ENCODE data around the gene ITGA5.

Gene ITGA5

GRCh38 chr12:54432815-54433164 lies 13.7 kb upstream of the ITGA5 start:
- no peak overlapping the region for H3K27ac ChIP-seq (ENCODE audit: low read length)
- no peak overlapping the region for H2AFZ ChIP-seq (ENCODE audit: low read depth, low read length)
- H3K4me3 ChIP-seq (ENCODE audit: low read depth in 1 of 2, low read length in 2 of 2) = no peak overlapping the region
- ATAC-seq (ENCODE audit: insufficient read depth, low read depth) (no peak), DNase-seq (no peak)
- no peaks in the 10 kb centered on the region for H3K9me3 ChIP-seq (ENCODE audit: insufficient read depth, low read length, severe bottlenecking)
- no peaks in the 10 kb centered on the region for H3K36me3 ChIP-seq (ENCODE audit: insufficient read depth, low read length)
- TF ChIP-seq CTCF (IDR thresholded peaks at IDR 0.05; ENCODE audit: borderline replicate concordance, extremely low read depth, low read length, poor library complexity, severe bottlenecking) (no peak), EZH2 (IDR thresholded peaks at IDR 0.05; ENCODE audit: borderline replicate concordance, low read depth, low read length, severe bottlenecking) (no peak)
- H3K79me2 ChIP-seq (ENCODE audit: insufficient read depth, low read length) = no peaks in the 10 kb centered on the region
- no peak overlapping the region for H3K4me2 ChIP-seq (ENCODE audit: insufficient read depth, low read length)
- H3K9ac ChIP-seq (ENCODE audit: low read depth, low read length) = no peak overlapping the region
- no peaks in the 10 kb centered on the region for H3K4me1 ChIP-seq (ENCODE audit: insufficient read depth, low read length)
- H3K27me3 ChIP-seq (ENCODE audit: insufficient read depth, low read length, poor library complexity) = peaks cover 10% of the 10 kb centered on the region
- H4K20me1 ChIP-seq (ENCODE audit: insufficient read depth, low read length) = no peaks in the 10 kb centered on the region

GRCh38 chr12:54431911-54432814 lies 13.1 kb upstream of the ITGA5 start:
- Histone ChIP-seq H4K20me1 (ENCODE audit: insufficient read depth, low read length) (no peaks in the 10 kb centered on the region), H3K4me3 (ENCODE audit: low read depth in 1 of 2, low read length in 2 of 2) (no peak overlapping the region), H3K79me2 (ENCODE audit: insufficient read depth, low read length) (no peaks in the 10 kb centered on the region), H3K4me1 (ENCODE audit: insufficient read depth, low read length) (no peaks in the 10 kb centered on the region), H3K4me2 (ENCODE audit: insufficient read depth, low read length) (no peak overlapping the region), H3K27me3 (ENCODE audit: insufficient read depth, low read length, poor library complexity) (peaks cover 14% of the 10 kb centered on the region), H3K9me3 (ENCODE audit: insufficient read depth, low read length, severe bottlenecking) (no peaks in the 10 kb centered on the region), H3K9ac (ENCODE audit: low read depth, low read length) (no peak overlapping the region), H3K36me3 (ENCODE audit: insufficient read depth, low read length) (no peaks in the 10 kb centered on the region), H2AFZ (ENCODE audit: low read depth, low read length) (no peak overlapping the region), H3K27ac (ENCODE audit: low read length) (no peak overlapping the region)
- TF ChIP-seq EZH2 (IDR thresholded peaks at IDR 0.05; ENCODE audit: borderline replicate concordance, low read depth, low read length, severe bottlenecking) (no peak), CTCF (IDR thresholded peaks at IDR 0.05; ENCODE audit: borderline replicate concordance, extremely low read depth, low read length, poor library complexity, severe bottlenecking) (no peak)
- ATAC-seq (ENCODE audit: insufficient read depth, low read depth) (no peak), DNase-seq (no peak)

GRCh38 chr12:54430471-54431069 lies 11.5 kb upstream of the ITGA5 start:
- Histone ChIP-seq H3K9me3 (ENCODE audit: insufficient read depth, low read length, severe bottlenecking) (no peaks in the 10 kb centered on the region), H3K36me3 (ENCODE audit: insufficient read depth, low read length) (no peaks in the 10 kb centered on the region), H3K4me2 (ENCODE audit: insufficient read depth, low read length) (no peak overlapping the region), H3K4me3 (ENCODE audit: low read depth in 1 of 2, low read length in 2 of 2) (no peak overlapping the region), H3K27me3 (ENCODE audit: insufficient read depth, low read length, poor library complexity) (peaks cover 30% of the 10 kb centered on the region), H3K79me2 (ENCODE audit: insufficient read depth, low read length) (no peaks in the 10 kb centered on the region), H3K9ac (ENCODE audit: low read depth, low read length) (no peak overlapping the region), H3K27ac (ENCODE audit: low read length) (no peak overlapping the region), H2AFZ (ENCODE audit: low read depth, low read length) (no peak overlapping the region), H3K4me1 (ENCODE audit: insufficient read depth, low read length) (no peaks in the 10 kb centered on the region), H4K20me1 (ENCODE audit: insufficient read depth, low read length) (no peaks in the 10 kb centered on the region)
- ATAC-seq (ENCODE audit: insufficient read depth, low read depth) = no peak
- no peak for DNase-seq
- TF ChIP-seq EZH2 (IDR thresholded peaks at IDR 0.05; ENCODE audit: borderline replicate concordance, low read depth, low read length, severe bottlenecking) (no peak), CTCF (IDR thresholded peaks at IDR 0.05; ENCODE audit: borderline replicate concordance, extremely low read depth, low read length, poor library complexity, severe bottlenecking) (no peak)
